ENCODE data around the gene MARK2. TPM values are rescaled to one million over a fixed set of nuclear protein-coding genes. Genes with fewer than 3 reads are reported as not detected.

MARK2 gene
- total RNA-seq, 1 donor from 2014 or later, result 44.9 TPM

DNA sequence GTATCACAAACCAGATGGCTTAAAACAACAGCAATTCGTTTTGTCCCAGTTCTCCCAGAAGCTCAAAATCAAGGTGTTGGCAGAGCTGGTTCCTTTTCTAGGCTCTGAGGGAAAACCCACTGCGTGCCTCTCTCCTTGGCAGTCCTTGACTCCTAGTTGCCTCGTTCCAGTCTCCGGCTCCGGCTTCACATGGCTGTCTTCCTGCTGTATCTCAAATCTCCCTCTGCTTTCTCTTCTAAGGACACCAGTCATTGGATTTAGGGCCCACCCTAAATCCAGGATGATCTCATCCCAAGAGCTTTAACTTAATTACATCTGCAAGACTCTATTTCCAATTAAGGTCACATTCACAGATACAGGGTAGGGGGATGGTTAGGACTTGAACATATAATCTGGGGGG, 90.7 kb downstream of the MARK2 start:
- H3K27me3 ChIP-seq (ENCODE audit: low read depth), result no peaks in the 10 kb centered on the region
- no peaks in the 10 kb centered on the region for H3K9me3 ChIP-seq
- H3K36me3 ChIP-seq, result no peaks in the 10 kb centered on the region
- TF ChIP-seq, protein P1, sequence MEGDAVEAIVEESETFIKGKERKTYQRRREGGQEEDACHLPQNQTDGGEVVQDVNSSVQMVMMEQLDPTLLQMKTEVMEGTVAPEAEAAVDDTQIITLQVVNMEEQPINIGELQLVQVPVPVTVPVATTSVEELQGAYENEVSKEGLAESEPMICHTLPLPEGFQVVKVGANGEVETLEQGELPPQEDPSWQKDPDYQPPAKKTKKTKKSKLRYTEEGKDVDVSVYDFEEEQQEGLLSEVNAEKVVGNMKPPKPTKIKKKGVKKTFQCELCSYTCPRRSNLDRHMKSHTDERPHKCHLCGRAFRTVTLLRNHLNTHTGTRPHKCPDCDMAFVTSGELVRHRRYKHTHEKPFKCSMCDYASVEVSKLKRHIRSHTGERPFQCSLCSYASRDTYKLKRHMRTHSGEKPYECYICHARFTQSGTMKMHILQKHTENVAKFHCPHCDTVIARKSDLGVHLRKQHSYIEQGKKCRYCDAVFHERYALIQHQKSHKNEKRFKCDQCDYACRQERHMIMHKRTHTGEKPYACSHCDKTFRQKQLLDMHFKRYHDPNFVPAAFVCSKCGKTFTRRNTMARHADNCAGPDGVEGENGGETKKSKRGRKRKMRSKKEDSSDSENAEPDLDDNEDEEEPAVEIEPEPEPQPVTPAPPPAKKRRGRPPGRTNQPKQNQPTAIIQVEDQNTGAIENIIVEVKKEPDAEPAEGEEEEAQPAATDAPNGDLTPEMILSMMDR (IDR thresholded peaks at IDR 0.05), result no peak
- no peaks in the 10 kb centered on the region for H3K4me1 ChIP-seq
- H3K4me3 ChIP-seq, result no peak overlapping the region
- DNase-seq, result no peak
- intact Hi-C loops (cut with DNase I), result no loop called here
- no peak overlapping the region for H3K27ac ChIP-seq
- no peak for ATAC-seq

DNA sequence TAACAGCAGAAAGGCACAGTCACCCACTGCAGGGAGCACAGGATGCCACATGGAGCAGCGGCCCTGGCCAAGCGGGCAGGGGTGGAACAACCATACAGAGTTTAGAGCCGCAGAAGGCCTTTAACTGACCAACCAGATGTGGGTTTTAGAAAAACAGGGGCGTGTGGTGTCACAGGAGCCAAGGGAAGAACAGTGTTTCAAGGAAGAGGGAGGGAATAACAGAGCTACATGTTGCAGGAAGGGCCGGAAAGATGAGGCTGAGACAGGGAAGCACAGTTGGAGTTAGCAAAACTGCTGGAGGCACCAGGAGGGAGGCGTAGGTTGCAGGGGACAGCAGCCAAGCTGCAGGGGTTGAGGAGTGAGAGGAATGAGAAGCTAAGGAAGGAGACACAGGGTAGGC, 92.1 kb downstream of the MARK2 start:
- ATAC-seq (no peak), DNase-seq (no peak)
- Histone ChIP-seq H3K27ac (no peak overlapping the region), H3K9me3 (no peaks in the 10 kb centered on the region), H3K4me1 (no peaks in the 10 kb centered on the region), H3K4me3 (no peak overlapping the region), H3K36me3 (no peaks in the 10 kb centered on the region), H3K27me3 (ENCODE audit: low read depth) (no peaks in the 10 kb centered on the region)
- TF ChIP-seq, protein P1 (IDR thresholded peaks at IDR 0.05), result no peak
- intact Hi-C loops (cut with DNase I), result no loop called here

DNA sequence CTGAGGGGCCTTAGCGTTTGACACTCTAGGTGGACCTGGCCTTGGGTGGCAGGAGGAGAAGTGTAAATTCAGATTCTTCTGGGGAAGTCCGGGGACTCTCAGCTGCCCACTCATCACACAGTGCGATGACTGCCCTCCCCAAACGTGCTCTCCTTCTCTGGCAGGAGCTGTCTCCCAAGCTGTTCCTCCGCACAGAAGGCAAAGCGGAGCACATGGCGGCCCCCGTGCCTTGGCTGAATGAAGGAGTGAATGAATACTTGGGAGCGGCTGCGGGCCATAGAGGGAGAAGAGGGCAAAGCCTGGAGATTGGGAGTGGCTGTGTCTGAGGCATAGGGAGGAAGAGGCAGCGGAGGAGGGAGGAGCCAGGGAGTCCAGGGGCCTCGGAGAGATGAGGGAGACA, 93.0 kb downstream of the MARK2 start:
- TF ChIP-seq, protein P1 (IDR thresholded peaks at IDR 0.05), result no peak
- H3K27me3 ChIP-seq (ENCODE audit: low read depth), result no peaks in the 10 kb centered on the region
- DNase-seq, result no peak
- ATAC-seq, result no peak
- intact Hi-C loops (cut with DNase I), result no loop called here
- H3K36me3 ChIP-seq, result no peaks in the 10 kb centered on the region
- H3K4me3 ChIP-seq, result no peak overlapping the region
- no peaks in the 10 kb centered on the region for H3K9me3 ChIP-seq
- no peak overlapping the region for H3K27ac ChIP-seq
- no peaks in the 10 kb centered on the region for H3K4me1 ChIP-seq

DNA sequence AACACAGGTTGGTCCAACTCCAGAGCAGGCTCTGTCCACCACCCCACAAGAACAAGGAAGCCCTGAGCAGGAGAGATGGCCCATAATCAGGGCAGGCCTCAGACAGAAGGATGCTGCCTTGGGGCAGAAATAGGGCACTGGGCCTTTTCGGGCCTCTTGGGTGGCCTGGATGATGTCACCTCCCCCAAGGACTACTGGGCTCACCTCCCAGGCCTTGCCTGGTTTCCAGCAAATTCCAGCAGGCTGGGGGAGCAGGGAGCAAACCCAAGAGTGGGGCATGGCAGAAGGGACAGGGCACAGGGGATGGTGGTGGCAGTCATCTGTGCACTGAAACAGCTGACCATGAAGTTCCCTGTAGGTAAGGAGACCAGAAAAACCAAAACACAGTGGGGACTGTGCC, 94.5 kb downstream of the MARK2 start:
- H3K27me3 ChIP-seq (ENCODE audit: low read depth), result no peaks in the 10 kb centered on the region
- no peaks in the 10 kb centered on the region for H3K36me3 ChIP-seq
- ATAC-seq (no peak), DNase-seq (no peak)
- intact Hi-C loops (cut with DNase I), result no loop called here
- no peaks in the 10 kb centered on the region for H3K9me3 ChIP-seq
- H3K4me1 ChIP-seq, result peaks cover 6% of the 10 kb centered on the region
- no peak overlapping the region for H3K27ac ChIP-seq
- no peak overlapping the region for H3K4me3 ChIP-seq
- TF ChIP-seq, protein P1 (IDR thresholded peaks at IDR 0.05), result no peak

DNA sequence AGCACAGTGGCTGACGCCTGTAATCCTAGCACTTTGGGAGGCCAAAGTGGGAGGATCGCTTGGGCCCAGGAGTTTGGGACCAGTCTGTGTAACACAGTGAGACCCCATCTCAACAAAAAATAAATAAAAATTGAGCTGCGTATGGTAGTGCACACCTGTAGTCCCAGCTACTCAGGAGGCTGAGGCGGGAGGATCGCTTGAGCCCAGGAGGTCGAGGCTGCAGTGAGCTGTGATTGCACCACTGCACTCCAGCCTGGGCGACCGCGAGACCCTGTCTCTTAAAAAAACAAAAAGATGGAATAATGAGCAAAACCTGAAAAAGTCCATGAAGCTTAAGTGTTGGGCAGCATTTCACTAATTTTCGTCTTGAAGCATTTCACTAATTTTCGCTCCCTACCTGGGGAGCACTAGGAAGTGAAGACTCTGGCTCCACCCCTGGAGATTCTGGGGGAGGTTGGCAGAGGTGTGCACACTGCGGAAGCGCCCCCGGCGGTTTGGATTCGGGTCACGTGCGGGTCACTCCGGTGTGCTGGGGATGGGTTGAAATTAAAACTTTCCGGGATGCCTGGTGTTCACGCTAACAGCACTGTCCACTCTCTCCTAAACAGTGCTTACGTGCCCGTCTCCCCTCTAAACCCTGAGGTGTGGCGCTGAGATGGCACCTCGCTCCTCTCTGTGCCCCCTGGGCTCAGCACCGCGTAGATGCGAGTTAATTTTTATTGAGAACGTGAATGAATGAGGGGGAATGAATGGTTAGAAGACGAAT, 99.0 kb downstream of the MARK2 start:
- Histone ChIP-seq H3K27ac (peak overlapping the region; percentile 58), H3K4me1 (peaks cover 27% of the 10 kb centered on the region), H3K9me3 (no peaks in the 10 kb centered on the region), H3K27me3 (ENCODE audit: low read depth) (no peaks in the 10 kb centered on the region), H3K36me3 (no peaks in the 10 kb centered on the region), H3K4me3 (peak overlapping the region; percentile 66)
- intact Hi-C loops (cut with DNase I), result no loop called here
- peak; percentile 6 to 22 for ATAC-seq
- DNase-seq, result no peak
- TF ChIP-seq, protein P1 (IDR thresholded peaks at IDR 0.05), result no peak

All from lower lobe of right lung (tissue), 2 donors.